Gastrocnemius medialis (tissue), 4 donors: ENCODE data around the gene ASCC1.

ENCODE experiments used
- POLR2A ChIP-seq, 2 donors: fragments of 450-650 bp; IDR thresholded peaks; one replicate each; pipeline ENCODE4 v1.6.1; 2017; ENCODE audit warnings: antibody characterized with exemption in 2 of 2, mild to moderate bottlenecking in 2 of 2, moderate library complexity in 2 of 2
- TF ChIP-seq, protein P1 (sequence below), 5 experiments: fragments of 450-650 bp in 3 of 5; fragments of 200-600 bp in 2 of 5; sonication (generic) in 2 of 5; IDR thresholded peaks in 4 of 5; conservative IDR thresholded peaks in 1 of 5; 1 replicate in 4 of 5; 2 replicates in 1 of 5; pipeline ENCODE4 v1.5.1; 2016 to 2019; ENCODE audit warnings: antibody characterized with exemption in 5 of 5, mild to moderate bottlenecking in 3 of 5, moderate library complexity in 3 of 5

DNA sequence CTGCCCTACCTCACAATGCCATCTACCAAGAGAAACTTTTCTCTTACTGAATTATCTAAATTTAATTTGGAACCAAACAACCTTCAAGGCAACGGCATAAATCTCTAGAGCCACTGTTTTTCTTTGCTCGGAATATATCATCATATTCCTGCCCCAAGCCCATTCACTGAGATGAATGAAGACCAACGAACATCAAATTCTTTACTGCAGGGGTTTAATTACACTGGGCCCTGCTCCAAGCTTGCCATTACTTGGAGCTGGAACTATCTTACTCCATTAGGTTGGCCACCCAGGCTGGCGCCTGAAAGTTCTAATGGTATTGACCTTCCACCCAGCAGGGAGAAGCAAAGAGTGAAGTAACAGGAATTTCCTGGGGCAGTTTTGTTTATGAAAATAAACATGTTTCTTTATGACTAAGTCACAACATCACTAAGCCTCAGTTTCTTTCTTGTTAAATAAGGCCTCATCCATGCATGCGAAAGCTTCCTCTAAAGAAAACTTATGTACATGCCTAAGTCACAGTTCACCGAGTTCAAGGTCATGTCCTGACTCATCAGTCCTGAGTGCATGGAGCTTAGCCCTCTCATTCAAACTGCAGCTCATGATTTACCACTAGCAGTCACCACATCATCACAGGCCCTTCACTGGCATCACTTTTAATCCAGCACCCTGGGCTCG is 42.3 kb downstream of the ASCC1 start:
- TF ChIP-seq, protein P1, sequence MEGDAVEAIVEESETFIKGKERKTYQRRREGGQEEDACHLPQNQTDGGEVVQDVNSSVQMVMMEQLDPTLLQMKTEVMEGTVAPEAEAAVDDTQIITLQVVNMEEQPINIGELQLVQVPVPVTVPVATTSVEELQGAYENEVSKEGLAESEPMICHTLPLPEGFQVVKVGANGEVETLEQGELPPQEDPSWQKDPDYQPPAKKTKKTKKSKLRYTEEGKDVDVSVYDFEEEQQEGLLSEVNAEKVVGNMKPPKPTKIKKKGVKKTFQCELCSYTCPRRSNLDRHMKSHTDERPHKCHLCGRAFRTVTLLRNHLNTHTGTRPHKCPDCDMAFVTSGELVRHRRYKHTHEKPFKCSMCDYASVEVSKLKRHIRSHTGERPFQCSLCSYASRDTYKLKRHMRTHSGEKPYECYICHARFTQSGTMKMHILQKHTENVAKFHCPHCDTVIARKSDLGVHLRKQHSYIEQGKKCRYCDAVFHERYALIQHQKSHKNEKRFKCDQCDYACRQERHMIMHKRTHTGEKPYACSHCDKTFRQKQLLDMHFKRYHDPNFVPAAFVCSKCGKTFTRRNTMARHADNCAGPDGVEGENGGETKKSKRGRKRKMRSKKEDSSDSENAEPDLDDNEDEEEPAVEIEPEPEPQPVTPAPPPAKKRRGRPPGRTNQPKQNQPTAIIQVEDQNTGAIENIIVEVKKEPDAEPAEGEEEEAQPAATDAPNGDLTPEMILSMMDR (IDR thresholded peaks at IDR 0.05 in 4 of 5, conservative IDR thresholded peaks at IDR 0.05 in 1 of 5), result no peak
- no peak for TF ChIP-seq POLR2A (IDR thresholded peaks at IDR 0.05)
